Measurements from ENCODE around the gene TUBGCP4. TPM values are rescaled to one million over a fixed set of nuclear protein-coding genes. Genes with fewer than 3 reads are reported as not detected.

Gene TUBGCP4
- total and polyA plus RNA-seq, 9 of the 15 experiments (the other 6 are each of a cell fraction or from before 2014, with no cell fraction given), result 10.7 to 50.2 (median 29.6) TPM

DNA sequence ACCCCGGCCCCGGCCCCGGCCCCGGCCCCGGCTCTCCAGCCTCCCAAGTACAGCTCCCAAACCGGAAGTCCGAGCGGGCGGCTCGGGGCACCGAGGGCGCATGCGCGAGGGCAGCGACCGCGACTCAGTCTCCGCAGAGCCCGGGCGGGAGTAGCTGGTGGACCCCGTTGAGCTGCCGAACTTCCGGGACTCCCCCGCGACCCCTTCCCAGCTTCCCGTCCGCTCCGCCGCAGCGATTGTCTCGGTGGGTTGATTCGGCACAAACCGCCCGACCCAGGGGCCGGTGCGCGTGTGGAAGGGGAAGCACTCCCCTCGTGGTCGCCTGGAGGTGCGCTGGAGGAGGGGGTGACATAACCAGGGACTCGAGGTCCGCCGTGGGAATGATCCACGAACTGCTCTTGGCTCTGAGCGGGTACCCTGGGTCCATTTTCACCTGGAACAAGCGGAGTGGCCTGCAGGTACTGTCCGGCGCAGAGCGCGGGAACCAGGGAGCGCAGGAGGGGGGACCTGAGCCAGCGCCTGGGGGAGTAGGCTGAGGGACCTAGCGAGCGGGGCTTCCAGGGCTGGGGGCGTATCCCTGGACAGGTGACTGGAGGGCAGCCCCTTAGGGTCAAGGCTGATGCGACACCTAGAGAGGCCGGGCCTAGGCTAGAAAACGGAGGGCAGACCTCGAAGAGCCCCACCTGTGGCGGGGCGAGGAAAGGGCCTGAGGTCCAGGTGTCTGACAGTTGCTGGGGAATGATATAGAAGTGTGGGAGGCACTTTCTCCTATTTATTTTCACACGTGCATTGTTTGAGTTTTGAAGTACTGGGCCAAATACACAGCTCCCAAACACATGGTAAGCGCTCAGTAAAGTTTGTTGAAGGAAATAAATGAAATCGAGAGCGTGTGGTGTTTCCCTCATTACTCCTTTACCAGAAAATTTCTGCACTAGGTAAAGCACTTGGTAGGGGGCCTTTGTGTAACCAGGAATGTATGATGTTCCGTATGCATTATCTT, at the start of gene TUBGCP4, which contains the start of gene ZSCAN29 (continued):
- TF ChIP-seq, protein P1, sequence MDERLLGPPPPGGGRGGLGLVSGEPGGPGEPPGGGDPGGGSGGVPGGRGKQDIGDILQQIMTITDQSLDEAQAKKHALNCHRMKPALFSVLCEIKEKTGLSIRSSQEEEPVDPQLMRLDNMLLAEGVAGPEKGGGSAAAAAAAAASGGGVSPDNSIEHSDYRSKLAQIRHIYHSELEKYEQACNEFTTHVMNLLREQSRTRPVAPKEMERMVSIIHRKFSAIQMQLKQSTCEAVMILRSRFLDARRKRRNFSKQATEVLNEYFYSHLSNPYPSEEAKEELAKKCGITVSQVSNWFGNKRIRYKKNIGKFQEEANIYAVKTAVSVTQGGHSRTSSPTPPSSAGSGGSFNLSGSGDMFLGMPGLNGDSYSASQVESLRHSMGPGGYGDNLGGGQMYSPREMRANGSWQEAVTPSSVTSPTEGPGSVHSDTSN (CRISPR knock-in tag; IDR thresholded peaks at IDR 0.05; ENCODE audit: low read depth), result no peak
- TF ChIP-seq, protein P1 (tag; conservative IDR thresholded peaks at IDR 0.05; ENCODE audit: low read depth), result 0 out of 2 replicates have a peak, but pooled peaks have one; percentile 26
- TF ChIP-seq, protein P2, sequence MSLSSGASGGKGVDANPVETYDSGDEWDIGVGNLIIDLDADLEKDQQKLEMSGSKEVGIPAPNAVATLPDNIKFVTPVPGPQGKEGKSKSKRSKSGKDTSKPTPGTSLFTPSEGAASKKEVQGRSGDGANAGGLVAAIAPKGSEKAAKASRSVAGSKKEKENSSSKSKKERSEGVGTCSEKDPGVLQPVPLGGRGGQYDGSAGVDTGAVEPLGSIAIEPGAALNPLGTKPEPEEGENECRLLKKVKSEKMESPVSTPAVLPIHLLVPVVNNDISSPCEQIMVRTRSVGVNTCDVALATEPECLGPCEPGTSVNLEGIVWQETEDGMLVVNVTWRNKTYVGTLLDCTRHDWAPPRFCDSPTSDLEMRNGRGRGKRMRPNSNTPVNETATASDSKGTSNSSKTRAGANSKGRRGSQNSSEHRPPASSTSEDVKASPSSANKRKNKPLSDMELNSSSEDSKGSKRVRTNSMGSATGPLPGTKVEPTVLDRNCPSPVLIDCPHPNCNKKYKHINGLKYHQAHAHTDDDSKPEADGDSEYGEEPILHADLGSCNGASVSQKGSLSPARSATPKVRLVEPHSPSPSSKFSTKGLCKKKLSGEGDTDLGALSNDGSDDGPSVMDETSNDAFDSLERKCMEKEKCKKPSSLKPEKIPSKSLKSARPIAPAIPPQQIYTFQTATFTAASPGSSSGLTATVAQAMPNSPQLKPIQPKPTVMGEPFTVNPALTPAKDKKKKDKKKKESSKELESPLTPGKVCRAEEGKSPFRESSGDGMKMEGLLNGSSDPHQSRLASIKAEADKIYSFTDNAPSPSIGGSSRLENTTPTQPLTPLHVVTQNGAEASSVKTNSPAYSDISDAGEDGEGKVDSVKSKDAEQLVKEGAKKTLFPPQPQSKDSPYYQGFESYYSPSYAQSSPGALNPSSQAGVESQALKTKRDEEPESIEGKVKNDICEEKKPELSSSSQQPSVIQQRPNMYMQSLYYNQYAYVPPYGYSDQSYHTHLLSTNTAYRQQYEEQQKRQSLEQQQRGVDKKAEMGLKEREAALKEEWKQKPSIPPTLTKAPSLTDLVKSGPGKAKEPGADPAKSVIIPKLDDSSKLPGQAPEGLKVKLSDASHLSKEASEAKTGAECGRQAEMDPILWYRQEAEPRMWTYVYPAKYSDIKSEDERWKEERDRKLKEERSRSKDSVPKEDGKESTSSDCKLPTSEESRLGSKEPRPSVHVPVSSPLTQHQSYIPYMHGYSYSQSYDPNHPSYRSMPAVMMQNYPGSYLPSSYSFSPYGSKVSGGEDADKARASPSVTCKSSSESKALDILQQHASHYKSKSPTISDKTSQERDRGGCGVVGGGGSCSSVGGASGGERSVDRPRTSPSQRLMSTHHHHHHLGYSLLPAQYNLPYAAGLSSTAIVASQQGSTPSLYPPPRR (CRISPR knock-in tag; IDR thresholded peaks at IDR 0.05; ENCODE audit: borderline replicate concordance), result no peak
- TF ChIP-seq ZBTB7A (IDR thresholded peaks at IDR 0.05; ENCODE audit: borderline replicate concordance, control insufficient read depth, low read depth, low read length) (peak; percentile 73; the same call in 1 of the 2 replicates), BCOR (IDR thresholded peaks at IDR 0.05) (no peak), SETDB1 (IDR thresholded peaks at IDR 0.05; ENCODE audit: low read length) (no peak), TARDBP (IDR thresholded peaks at IDR 0.05) (no peak), ZNF217 (CRISPR knock-in tag; IDR thresholded peaks at IDR 0.05) (no peak), ZBTB17 (CRISPR knock-in tag; IDR thresholded peaks at IDR 0.05) (no peak), ZNF589 (CRISPR knock-in tag; IDR thresholded peaks at IDR 0.05; ENCODE audit: low read depth) (no peak), CXXC5 (CRISPR knock-in tag; IDR thresholded peaks at IDR 0.05) (peak; percentile 50), ZNF146 (CRISPR knock-in tag; IDR thresholded peaks at IDR 0.05; ENCODE audit: unreplicated experiment) (no peak), SRSF1 (IDR thresholded peaks at IDR 0.05; ENCODE audit: low read depth, low read length) (no peak), ZNF174 (CRISPR knock-in tag; IDR thresholded peaks at IDR 0.05) (no peak)
- TF ChIP-seq, protein P3, sequence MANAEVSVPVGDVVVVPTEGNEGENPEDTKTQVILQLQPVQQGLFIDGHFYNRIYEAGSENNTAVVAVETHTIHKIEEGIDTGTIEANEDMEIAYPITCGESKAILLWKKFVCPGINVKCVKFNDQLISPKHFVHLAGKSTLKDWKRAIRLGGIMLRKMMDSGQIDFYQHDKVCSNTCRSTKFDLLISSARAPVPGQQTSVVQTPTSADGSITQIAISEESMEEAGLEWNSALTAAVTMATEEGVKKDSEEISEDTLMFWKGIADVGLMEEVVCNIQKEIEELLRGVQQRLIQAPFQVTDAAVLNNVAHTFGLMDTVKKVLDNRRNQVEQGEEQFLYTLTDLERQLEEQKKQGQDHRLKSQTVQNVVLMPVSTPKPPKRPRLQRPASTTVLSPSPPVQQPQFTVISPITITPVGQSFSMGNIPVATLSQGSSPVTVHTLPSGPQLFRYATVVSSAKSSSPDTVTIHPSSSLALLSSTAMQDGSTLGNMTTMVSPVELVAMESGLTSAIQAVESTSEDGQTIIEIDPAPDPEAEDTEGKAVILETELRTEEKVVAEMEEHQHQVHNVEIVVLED (CRISPR knock-in tag; IDR thresholded peaks at IDR 0.05), result no peak

All from K562 (cell line).